Naive thymus-derived CD8-positive, alpha-beta T cell (primary cell): ENCODE measurements around the gene ZNF346. TPM values are rescaled to one million over a fixed set of nuclear protein-coding genes. Genes with fewer than 3 reads are reported as not detected.

Source experiments
- ATAC-seq, 2 donors: fragments of 150-1000 bp; cut with Tn5 transposase in 1 of 2; sonication (Bioruptor Pico), chemical (Tn5 transposase) in 1 of 2; 1 replicate in 1 of 2; 2 replicates in 1 of 2; pipeline ENCODE4 v1.10.0; 2021; ENCODE audit warnings: mild to moderate bottlenecking in 2 of 2, moderate library complexity in 2 of 2
- POLR2A ChIA-PET: fragments of 350-600 bp; sonication (Branson Sonifier 250); formaldehyde crosslinking; loops from one replicate; lab custom pipeline; 2021; ENCODE audit warnings: antibody characterized with exemption; lab: Charles Lee
- DNase-seq, 10 donors: peaks; one replicate each; pipeline versions ENCODE4 v3.0.0 to v3.0.0-alpha.2; 2020 to 2022
- H3K27ac Mint-ChIP-seq, 10 donors: one replicate each; pipeline ENCODE4 v1.8.0; 2020 to 2022; ENCODE audit warnings: mild to moderate bottlenecking in 10 of 10, mixed read lengths in 10 of 10, moderate library complexity in 4 of 10, inconsistent platforms in 1 of 10
- H3K27me3 Mint-ChIP-seq, 5 donors: one replicate each; pipeline ENCODE4 v1.8.0; 2021 to 2022; ENCODE audit warnings: mixed read lengths in 5 of 5
- H3K36me3 Mint-ChIP-seq, 3 donors: one replicate each; pipeline ENCODE4 v1.8.0; 2020 to 2022; ENCODE audit warnings: mixed read lengths in 3 of 3, mild to moderate bottlenecking in 2 of 3, inconsistent platforms in 1 of 3
- H3K4me1 Mint-ChIP-seq, 4 donors: one replicate each; pipeline ENCODE4 v1.8.0; 2021 to 2022; ENCODE audit warnings: mixed read lengths in 4 of 4
- H3K4me3 Mint-ChIP-seq, 10 donors: one replicate each; pipeline ENCODE4 v1.8.0; 2020 to 2022; ENCODE audit warnings: mild to moderate bottlenecking in 10 of 10, mixed read lengths in 10 of 10, moderate library complexity in 6 of 10, inconsistent platforms in 1 of 10
- H3K9me3 Mint-ChIP-seq, 9 donors: one replicate each; pipeline ENCODE4 v1.8.0; 2020 to 2022; ENCODE audit warnings: mixed read lengths in 9 of 9, mild to moderate bottlenecking in 3 of 9, inconsistent platforms in 1 of 9, moderate library complexity in 1 of 9
- polyA plus RNA-seq, 3 donors: library from polyadenylated mRNA; unstranded; fragments of 300-500 nt; fragmentation: Illumina TruSeq; gene quantifications; one replicate each; pipeline ENCODE4 v1.2.3, GENCODE V29; 2021
- total RNA-seq, 8 experiments: library from RNA in 2 of 8; stranded (reverse) in 2 of 8; gene quantifications; one replicate each; pipeline ENCODE4 v1.2.3 and lab custom pipeline; 2021 to 2026

ZNF346 gene
- total and polyA plus RNA-seq, 5 experiments from 2014 or later = 9.3 to 30.5 (median 19.5) TPM

- no peak for DNase-seq
- Mint-ChIP-seq H3K9me3 (no peaks in the 10 kb centered on the region), H3K36me3 (no peaks in the 10 kb centered on the region), H3K27me3 (peaks cover 4 to 22% (median 10%) of the 10 kb centered on the region in 5 donors), H3K27ac (peak overlapping the region in 2 of 10 donors; percentile 53 to 57), H3K4me1 (peaks cover 9 to 15% (median 11%) of the 10 kb centered on the region in 4 donors), H3K4me3 (peak overlapping the region in 1 of 10 donors; percentile 45)
- POLR2A ChIA-PET = no interaction called here
- ATAC-seq = no peak
Measured at GRCh38 chr5:177089825-177090641, 67.5 kb downstream of the ZNF346 start.

DNA sequence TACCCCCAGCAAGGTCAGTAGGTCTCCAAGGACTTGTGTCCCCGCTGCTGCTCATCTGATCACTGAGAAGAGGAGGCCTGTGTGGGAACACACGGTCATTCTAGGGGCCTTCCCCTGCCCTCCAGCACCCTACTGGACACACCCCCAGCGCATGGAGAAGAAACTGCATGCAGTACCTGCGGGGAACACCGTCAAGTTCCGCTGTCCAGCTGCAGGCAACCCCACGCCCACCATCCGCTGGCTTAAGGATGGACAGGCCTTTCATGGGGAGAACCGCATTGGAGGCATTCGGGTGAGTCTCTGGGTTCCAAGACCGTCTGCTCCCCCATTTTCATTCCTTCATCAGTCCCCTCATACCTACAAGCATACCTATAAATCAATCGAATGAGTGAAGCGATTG, 68.3 kb downstream of the ZNF346 start:
- Mint-ChIP-seq H3K4me1 (peaks cover 9 to 14% (median 11%) of the 10 kb centered on the region in 4 donors), H3K27ac (peak overlapping the region in 1 of 10 donors; percentile 15), H3K27me3 (peaks cover 4 to 22% (median 10%) of the 10 kb centered on the region in 5 donors), H3K4me3 (no peak overlapping the region), H3K36me3 (no peaks in the 10 kb centered on the region), H3K9me3 (no peaks in the 10 kb centered on the region)
- DNase-seq = no peak
- no peak for ATAC-seq
- POLR2A ChIA-PET = no interaction called here

- peak overlapping the region in 1 of 10 donors; percentile 26 for H3K4me3 Mint-ChIP-seq
- DNase-seq = no peak
- no peaks in the 10 kb centered on the region for H3K36me3 Mint-ChIP-seq
- H3K9me3 Mint-ChIP-seq = no peaks in the 10 kb centered on the region
- H3K4me1 Mint-ChIP-seq = peaks cover 5 to 10% (median 7%) of the 10 kb centered on the region in 4 donors
- peak overlapping the region in 1 of 10 donors; percentile 15 for H3K27ac Mint-ChIP-seq
- H3K27me3 Mint-ChIP-seq = peaks cover 4 to 22% (median 10%) of the 10 kb centered on the region in 5 donors
- no peak for ATAC-seq
- POLR2A ChIA-PET = no interaction called here
Measured at GRCh38 chr5:177091232-177091631, 68.7 kb downstream of the ZNF346 start.

GRCh38 chr5:177092178-177093081, 69.9 kb downstream of the ZNF346 start:
- Mint-ChIP-seq H3K9me3 (no peaks in the 10 kb centered on the region), H3K4me1 (peaks cover 4 to 6% (median 4%) of the 10 kb centered on the region in 4 donors), H3K27me3 (peaks cover 4 to 22% (median 10%) of the 10 kb centered on the region in 5 donors), H3K36me3 (no peaks in the 10 kb centered on the region), H3K27ac (no peak overlapping the region), H3K4me3 (no peak overlapping the region)
- ATAC-seq (no peak), DNase-seq (no peak)
- POLR2A ChIA-PET = no interaction called here

- peaks cover 4 to 20% (median 10%) of the 10 kb centered on the region in 5 donors for H3K27me3 Mint-ChIP-seq
- no peak for ATAC-seq
- H3K4me3 Mint-ChIP-seq = no peak overlapping the region
- no peak overlapping the region for H3K27ac Mint-ChIP-seq
- POLR2A ChIA-PET = no interaction called here
- peaks cover 0 to 2% (median 1%) of the 10 kb centered on the region in 4 donors for H3K4me1 Mint-ChIP-seq
- DNase-seq = no peak
- H3K36me3 Mint-ChIP-seq = no peaks in the 10 kb centered on the region
- H3K9me3 Mint-ChIP-seq = no peaks in the 10 kb centered on the region
Measured at GRCh38 chr5:177093082-177093712, 70.7 kb downstream of the ZNF346 start.

GRCh38 chr5:177093803-177094202, 71.3 kb downstream of the ZNF346 start:
- Mint-ChIP-seq H3K9me3 (no peaks in the 10 kb centered on the region), H3K27ac (no peak overlapping the region), H3K36me3 (no peaks in the 10 kb centered on the region), H3K27me3 (peaks cover under 1 to 16% (median 10%) of the 10 kb centered on the region in 5 donors), H3K4me3 (no peak overlapping the region), H3K4me1 (peaks cover 0 to 2% (median 0%) of the 10 kb centered on the region in 4 donors)
- ATAC-seq (no peak), DNase-seq (no peak)
- POLR2A ChIA-PET = no interaction called here

DNA sequence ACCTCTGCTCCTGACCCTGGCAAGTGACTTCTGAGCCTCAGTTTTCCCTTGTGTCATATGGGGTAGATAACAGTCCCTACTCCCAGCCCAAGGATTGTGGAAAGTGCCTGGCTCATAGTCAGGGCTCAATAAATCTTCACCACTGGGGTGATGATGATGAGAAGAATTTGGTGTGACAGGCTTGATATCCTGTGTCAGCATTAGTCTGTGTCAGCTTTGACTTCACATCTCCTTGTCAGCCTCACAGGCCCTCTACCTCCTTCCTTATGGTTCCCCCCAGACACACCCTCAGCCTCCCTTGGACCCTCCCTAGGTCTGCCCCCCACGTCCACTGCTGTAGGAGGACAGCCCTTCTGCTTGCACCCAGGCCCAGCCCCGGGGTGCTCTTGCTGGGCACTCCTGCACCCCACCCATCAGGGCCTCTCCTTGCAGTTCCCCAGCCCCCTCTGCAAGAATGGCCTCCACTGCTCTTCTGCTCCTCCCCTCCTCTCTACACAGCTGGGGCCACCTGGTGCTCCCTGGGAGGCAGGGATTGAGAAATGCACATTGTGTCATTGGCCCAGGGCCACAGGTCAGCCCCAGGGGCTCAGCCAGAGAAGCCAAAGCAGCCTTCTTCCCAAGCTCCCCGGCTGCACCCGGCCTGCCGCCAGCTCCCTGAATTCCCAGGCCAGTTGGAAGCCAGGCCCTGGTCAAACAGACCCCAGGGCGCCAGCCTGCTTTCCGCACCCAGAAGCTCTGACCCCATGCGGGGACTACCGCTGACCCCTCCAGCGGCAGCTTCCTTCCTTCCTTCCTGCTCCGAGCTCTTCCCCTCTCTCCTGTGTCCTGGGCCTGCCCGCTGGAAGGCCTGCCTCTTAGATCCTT, 72.0 kb downstream of the ZNF346 start:
- peaks cover 0 to 12% (median 7%) of the 10 kb centered on the region in 5 donors for H3K27me3 Mint-ChIP-seq
- no peaks in the 10 kb centered on the region for H3K9me3 Mint-ChIP-seq
- peak overlapping the region in 1 of 10 donors; percentile 53 for H3K27ac Mint-ChIP-seq
- no peak overlapping the region for H3K4me3 Mint-ChIP-seq
- DNase-seq = no peak
- H3K36me3 Mint-ChIP-seq = no peaks in the 10 kb centered on the region
- peaks cover 0 to 2% (median 0%) of the 10 kb centered on the region in 4 donors for H3K4me1 Mint-ChIP-seq
- ATAC-seq = no peak
- POLR2A ChIA-PET = no interaction called here

DNA sequence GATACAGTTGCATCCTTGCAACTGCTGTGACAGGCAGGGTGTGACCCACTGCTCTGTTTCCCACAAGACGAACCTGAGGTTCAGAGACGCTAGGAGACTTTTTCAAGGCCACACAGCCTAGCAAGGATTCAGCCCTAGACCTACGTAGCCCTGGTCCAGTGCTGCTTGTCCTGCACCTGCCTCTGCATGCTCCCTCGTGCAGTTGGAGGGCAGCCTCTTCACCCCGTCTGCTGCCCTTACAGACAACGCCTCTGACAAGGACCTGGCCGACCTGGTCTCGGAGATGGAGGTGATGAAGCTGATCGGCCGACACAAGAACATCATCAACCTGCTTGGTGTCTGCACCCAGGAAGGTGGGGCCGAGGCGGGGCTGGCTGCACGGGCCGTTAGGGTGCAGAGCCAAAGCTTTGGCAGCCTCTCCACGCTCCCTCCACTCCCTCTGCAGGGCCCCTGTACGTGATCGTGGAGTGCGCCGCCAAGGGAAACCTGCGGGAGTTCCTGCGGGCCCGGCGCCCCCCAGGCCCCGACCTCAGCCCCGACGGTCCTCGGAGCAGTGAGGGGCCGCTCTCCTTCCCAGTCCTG, 72.7 kb downstream of the ZNF346 start:
- Mint-ChIP-seq H3K4me3 (no peak overlapping the region), H3K27ac (peak overlapping the region in 1 of 10 donors; percentile 53), H3K36me3 (no peaks in the 10 kb centered on the region), H3K9me3 (no peaks in the 10 kb centered on the region), H3K27me3 (peaks cover 0 to 12% (median 3%) of the 10 kb centered on the region in 5 donors), H3K4me1 (peaks cover 0 to 2% (median 0%) of the 10 kb centered on the region in 4 donors)
- no peak for ATAC-seq
- POLR2A ChIA-PET = no interaction called here
- no peak for DNase-seq

DNA sequence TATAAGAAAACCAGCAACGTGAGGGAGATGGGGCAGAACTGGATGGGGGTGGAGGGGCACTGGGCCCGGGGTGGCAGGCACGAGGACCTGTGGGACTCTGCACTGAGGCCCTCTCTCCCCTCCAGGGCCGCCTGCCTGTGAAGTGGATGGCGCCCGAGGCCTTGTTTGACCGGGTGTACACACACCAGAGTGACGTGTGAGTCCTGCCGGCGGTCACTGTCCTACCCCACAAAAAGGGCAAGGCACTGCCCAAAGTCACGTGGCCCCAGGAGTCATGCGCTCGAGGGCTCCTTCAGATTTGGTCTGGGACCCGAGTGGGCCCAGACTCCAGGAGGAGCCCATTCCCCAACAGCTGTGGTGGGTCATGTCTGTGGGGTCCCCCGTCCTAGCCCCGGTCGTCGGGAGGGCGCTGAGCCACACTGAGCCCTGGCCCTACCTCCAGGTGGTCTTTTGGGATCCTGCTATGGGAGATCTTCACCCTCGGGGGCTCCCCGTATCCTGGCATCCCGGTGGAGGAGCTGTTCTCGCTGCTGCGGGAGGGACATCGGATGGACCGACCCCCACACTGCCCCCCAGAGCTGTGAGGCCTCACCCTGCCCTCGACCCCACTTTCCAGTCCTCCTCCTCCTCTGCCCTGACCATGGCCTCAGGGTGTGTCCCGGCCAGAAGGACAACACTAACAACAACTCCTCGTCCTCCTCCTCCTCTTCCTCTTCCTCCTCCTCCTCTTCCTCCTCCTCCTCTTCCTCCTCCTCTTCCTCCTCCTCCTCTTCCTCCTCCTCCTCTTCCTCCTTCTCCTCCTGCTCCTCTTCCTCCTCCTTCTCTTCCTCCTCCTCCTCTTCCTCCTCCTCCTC, 73.9 kb downstream of the ZNF346 start:
- DNase-seq = no peak
- Mint-ChIP-seq H3K36me3 (no peaks in the 10 kb centered on the region), H3K27me3 (peaks cover 0 to 15% (median 3%) of the 10 kb centered on the region in 5 donors), H3K4me3 (no peak overlapping the region), H3K27ac (no peak overlapping the region), H3K4me1 (peaks cover 0 to 2% (median 0%) of the 10 kb centered on the region in 4 donors), H3K9me3 (no peaks in the 10 kb centered on the region)
- no peak for ATAC-seq
- POLR2A ChIA-PET = interaction anchor here (0.6 kb wide), 1 partner anchor 63 kb away, joined by 3 read pairs; no protein-coding TSS in a partner anchor

GRCh38 chr5:177097016-177097985, 74.8 kb downstream of the ZNF346 start:
- DNase-seq = no peak
- Mint-ChIP-seq H3K4me1 (peaks cover 0 to 2% (median 0%) of the 10 kb centered on the region in 4 donors), H3K27ac (peak overlapping the region in 1 of 10 donors; percentile 67), H3K4me3 (no peak overlapping the region), H3K9me3 (no peaks in the 10 kb centered on the region), H3K27me3 (peaks cover 0 to 16% (median 0%) of the 10 kb centered on the region in 5 donors), H3K36me3 (no peaks in the 10 kb centered on the region)
- POLR2A ChIA-PET = interaction anchor here (0.6 to 0.9 kb wide), 2 partner anchors 10 to 64 kb away, joined by 3 read pairs; no protein-coding TSS in a partner anchor
- no peak for ATAC-seq
